K562 (cell line): ENCODE measurements around the gene FMNL3. TPM values are rescaled to one million over a fixed set of nuclear protein-coding genes. Genes with fewer than 3 reads are reported as not detected.

Source experiments
- ATAC-seq: fragments of 200-7000 bp; cut with Tn5 transposase; 3 replicates; pipeline ENCODE4 v1.9.1; 2020; ENCODE audit warnings: moderate library complexity
- BruUV-seq: library from RNA; stranded (reverse); fragments of 400-500 nt; replicated peaks from 2 replicates; lab custom pipeline; 2021; lab: Mats Ljungman, UMichigan
- CTCF ChIA-PET: fragments of 300-600 bp; formaldehyde crosslinking; extraction: SDS; loops from one replicate; lab custom pipeline; 2021; ENCODE audit warnings: low intra/inter-chr PET ratio; lab: Yijun Ruan, JAX
- POLR2A ChIA-PET: fragments of 300-600, 350-650 bp; sonication (Branson Sonifier 250); formaldehyde crosslinking; extraction: SDS; loops from one replicate; lab custom pipeline; 2021; ENCODE audit warnings: antibody characterized with exemption, inconsistent platforms; lab: Yijun Ruan, JAX
- DNase-seq, 4 experiments: peaks; one replicate each; pipeline versions ENCODE4 v3.0.0 to v3.0.0-alpha.2; 2011 to 2018; ENCODE audit warnings: low spot score in 3 of 4, mixed read lengths in 3 of 4; ENCODE audit errors: extremely low read depth in 1 of 4
- FAIRE-seq: peaks from 2 replicates; lab custom pipeline; 2011; peaks lifted over from hg19 to GRCh38; lab: Jason Lieb, UNC
- H2AFZ ChIP-seq: 2 replicates; pipeline ENCODE4 v1.6.0; 2011; ENCODE audit warnings: low read depth, low read length, control low read depth, inconsistent platforms
- H3K27ac ChIP-seq: fragments of 200-600 bp; 3 replicates; pipeline ENCODE4 v1.8.0; 2011; ENCODE audit warnings: low read depth, mild to moderate bottlenecking, control low read depth, inconsistent platforms, low read length, moderate library complexity, mixed read lengths; ENCODE audit errors: extremely low read depth
- H3K27me3 ChIP-seq, 2 experiments: fragments of 300-600 bp in 1 of 2; 2 replicates in 1 of 2; 3 replicates in 1 of 2; pipeline versions ENCODE4 v1.6.0 to v1.8.0; 2011; ENCODE audit warnings: inconsistent platforms in 2 of 2, low read length in 2 of 2, mild to moderate bottlenecking in 1 of 2, mixed read lengths in 1 of 2, moderate library complexity in 1 of 2; ENCODE audit not compliant: control insufficient read depth in 2 of 2, insufficient read depth in 2 of 2
- H3K36me3 ChIP-seq: fragments of 300-600 bp; 3 replicates; pipeline ENCODE4 v1.8.0; 2011; ENCODE audit warnings: mild to moderate bottlenecking, low read length, inconsistent platforms; ENCODE audit not compliant: control insufficient read depth, insufficient read depth
- H3K4me1 ChIP-seq, 2 experiments: fragments of 200-600 bp in 1 of 2; replicated peaks in 1 of 2; 2 replicates in 1 of 2; 3 replicates in 1 of 2; pipeline versions ENCODE4 v1.5.1 to v1.8.0; 2011; ENCODE audit warnings: inconsistent platforms in 2 of 2, low read length in 2 of 2, mild to moderate bottlenecking in 1 of 2, mixed read lengths in 1 of 2, moderate library complexity in 1 of 2; ENCODE audit not compliant: control insufficient read depth in 2 of 2, insufficient read depth in 2 of 2
- H3K4me2 ChIP-seq: 2 replicates; pipeline ENCODE4 v1.6.1; 2011; ENCODE audit warnings: low read length, control low read depth, inconsistent platforms, mixed read lengths; ENCODE audit not compliant: insufficient read depth
- H3K4me3 ChIP-seq: fragments of 200-600 bp; sonication (generic), shearing (Covaris generic); 2 replicates; pipeline ENCODE4 v1.5.1; 2016; ENCODE audit warnings: control low read depth, inconsistent platforms
- H3K79me2 ChIP-seq: fragments of 200-600 bp; 3 replicates; pipeline ENCODE4 v1.8.0; 2011; ENCODE audit warnings: low read length, inconsistent platforms; ENCODE audit not compliant: control insufficient read depth, insufficient read depth
- H3K9ac ChIP-seq, 2 experiments: 2 replicates each; pipeline versions ENCODE4 v1.6.0 to v1.6.1; 2011; ENCODE audit warnings: low read depth in 2 of 2, low read length in 2 of 2, control low read depth in 1 of 2, inconsistent platforms in 1 of 2, mild to moderate bottlenecking in 1 of 2, mixed read lengths in 1 of 2; ENCODE audit not compliant: insufficient read depth in 1 of 2
- H3K9me1 ChIP-seq: one replicate; pipeline ENCODE4 v1.6.0; 2011; ENCODE audit warnings: inconsistent platforms, mild to moderate bottlenecking, low read length, moderate library complexity; ENCODE audit not compliant: control insufficient read depth, insufficient read depth
- H3K9me3 ChIP-seq: replicated peaks from 2 replicates; pipeline ENCODE4 v1.5.1; 2011; ENCODE audit warnings: low read depth, low read length, inconsistent platforms; ENCODE audit not compliant: control insufficient read depth, insufficient read depth
- H4K20me1 ChIP-seq: replicated peaks from 2 replicates; pipeline ENCODE4 v1.6.1; 2011; ENCODE audit warnings: low read length, inconsistent platforms, mixed read lengths; ENCODE audit not compliant: control insufficient read depth, insufficient read depth
- ATF7 ChIP-seq: fragments of 450-650 bp; IDR thresholded peaks from 2 replicates; pipeline ENCODE4 v1.7.1; 2014; ENCODE audit warnings: mild to moderate bottlenecking, moderate library complexity
- CEBPB ChIP-seq: fragments of 450-650 bp; IDR thresholded peaks from 2 replicates; pipeline ENCODE4 v1.6.1; 2016; ENCODE audit warnings: missing genetic modification characterization, missing compliant biosample characterization
- CHD2 ChIP-seq: IDR thresholded peaks from 2 replicates; pipeline ENCODE4 v1.6.1; 2011; ENCODE audit warnings: low read depth, low read length
- CREB5 ChIP-seq: fragments of 250-450 bp; sonication (Bioruptor Pico); IDR thresholded peaks from 2 replicates; pipeline ENCODE4 v1.5.0; 2020; ENCODE audit warnings: mild to moderate bottlenecking
- GATA2 ChIP-seq: sonication (generic); formaldehyde crosslinking; IDR thresholded peaks from 2 replicates; pipeline ENCODE4 v1.4.0; 2020; ENCODE audit warnings: mild to moderate bottlenecking, missing genetic modification reagents
- MCM2 ChIP-seq: fragments of 450-650 bp; IDR thresholded peaks from 2 replicates; pipeline ENCODE4 v1.6.1; 2017; ENCODE audit warnings: low read depth, mild to moderate bottlenecking
- NFIC ChIP-seq: fragments of 450-650 bp; IDR thresholded peaks from 2 replicates; pipeline ENCODE4 v1.6.1; 2017; ENCODE audit warnings: mild to moderate bottlenecking, inconsistent platforms
- PCBP1 ChIP-seq: fragments of 200-400 bp; formaldehyde crosslinking; IDR thresholded peaks from 2 replicates; pipeline ENCODE4 v1.6.1; 2018; ENCODE audit warnings: mild to moderate bottlenecking, low read depth, low read length; ENCODE audit not compliant: poor library complexity, severe bottlenecking
- PHF8 ChIP-seq: fragments of 200-600 bp; sonication (generic); IDR thresholded peaks from 2 replicates; pipeline ENCODE4 v1.6.1; 2012; ENCODE audit warnings: mixed run types, mild to moderate bottlenecking, inconsistent platforms, low read length, moderate library complexity, borderline replicate concordance
- PURB ChIP-seq: sonication (generic); formaldehyde crosslinking; IDR thresholded peaks from 2 replicates; pipeline ENCODE4 v1.9.0; 2021; ENCODE audit warnings: low read depth, mild to moderate bottlenecking, missing genetic modification reagents
- RFX1 ChIP-seq: fragments of 450-650 bp; IDR thresholded peaks from 2 replicates; pipeline ENCODE4 v1.6.1; 2016; ENCODE audit warnings: mild to moderate bottlenecking, moderate library complexity
- TGIF2 ChIP-seq: sonication (generic); formaldehyde crosslinking; IDR thresholded peaks from 2 replicates; pipeline ENCODE4 v1.8.1; 2022; ENCODE audit warnings: mild to moderate bottlenecking, missing genetic modification reagents, moderate library complexity
- XRCC3 ChIP-seq: fragments of 450-650 bp; IDR thresholded peaks from 2 replicates; pipeline ENCODE4 v1.6.1; 2017; ENCODE audit warnings: mild to moderate bottlenecking, moderate library complexity
- ZNF175 ChIP-seq: fragments of 200-800 bp; sonication (Bioruptor generic); IDR thresholded peaks from 2 replicates; pipeline ENCODE4 v1.6.1; 2016; ENCODE audit warnings: low read depth, mild to moderate bottlenecking, missing genetic modification characterization, missing compliant biosample characterization
- ZNF639 ChIP-seq, 2 experiments: fragments of 200-800 bp in 1 of 2; sonication (Bioruptor generic) in 1 of 2; sonication (generic) in 1 of 2; formaldehyde crosslinking in 1 of 2; IDR thresholded peaks in 1 of 2; conservative IDR thresholded peaks in 1 of 2; 2 replicates each; pipeline versions ENCODE4 v1.5.0 to v1.6.1; 2016 to 2020; ENCODE audit warnings: missing compliant biosample characterization in 1 of 2, missing genetic modification characterization in 1 of 2, missing genetic modification reagents in 1 of 2
- WGBS: fragments of 100-300 bp; shearing (Covaris generic); methylation state at CpG from one replicate; pipeline ENCODE4 v1.1.6; 2016; ENCODE audit warnings: low coverage, mixed read lengths; ENCODE audit not compliant: insufficient coverage; ENCODE audit errors: missing lambda C conversion rate; 5-methylcytosine and 5-hydroxymethylcytosine counted together
- in situ Hi-C: fragments of 300-500 bp; cut with MboI; formaldehyde crosslinking; loops from 4 replicates; pipeline ENCODE4 v1.15.0; 2018; ENCODE audit warnings: inconsistent platforms, mixed read lengths
- intact Hi-C: fragments of 100-400 bp; cut with micrococcal nuclease; formaldehyde crosslinking; loops from 2 replicates; pipeline ENCODE4 v1.14.2; 2022
- polyA plus RNA-seq, 8 experiments: library from polyadenylated mRNA; depleted of rRNA in 4 of 8; stranded (reverse) in 5 of 8; unstranded in 3 of 8; fragments of >200 nt; fragmentation: Nextera tagmentation in 2 of 8; fragmentation: Illumina TruSeq in 1 of 8; extraction: Ambion mirVana in 2 of 8; extraction: Trizol in 1 of 8; gene quantifications; 2 replicates each; pipeline versions ENCODE4 v1.2.1 to v1.2.3, GENCODE V29; 2011 to 2014; ENCODE audit warnings: inconsistent platforms in 1 of 8, missing spikeins in 1 of 8
- total RNA-seq, 7 experiments: library from RNA; depleted of rRNA in 6 of 7; stranded (reverse); fragments of >200 nt in 6 of 7; fragmentation: Illumina TruSeq in 2 of 7; extraction: Trizol in 2 of 7; gene quantifications; 2 replicates each; pipeline versions ENCODE4 v1.2.1 to v1.2.3, GENCODE V29; 2011 to 2021; ENCODE audit warnings: low replicate concordance in 1 of 7

The FMNL3 gene
- total and polyA plus RNA-seq, 9 of the 15 experiments (the other 6 are each of a cell fraction or from before 2014, with no cell fraction given): 0.49 to 14.4 (median 6.8) TPM

GRCh38 chr12:49604856-49605255 is 102.3 kb downstream of the FMNL3 start:
- Histone ChIP-seq H4K20me1 (no peaks in the 10 kb centered on the region), H3K9ac (no peak overlapping the region), H3K36me3 (no peaks in the 10 kb centered on the region), H2AFZ (no peak overlapping the region), H3K27ac (no peak overlapping the region), H3K4me1 (no peaks in the 10 kb centered on the region), H3K9me3 (no peaks in the 10 kb centered on the region), H3K9me1 (no peaks in the 10 kb centered on the region), H3K27me3 (no peaks in the 10 kb centered on the region; a peak in 1 of 5 replicates), H3K4me3 (no peak overlapping the region), H3K79me2 (no peaks in the 10 kb centered on the region), H3K4me2 (no peak overlapping the region)
- ATAC-seq (no peak), FAIRE-seq (no peak), DNase-seq (no peak)
- in situ Hi-C loops (no loop called here), intact Hi-C loops (no loop called here)
- WGBS: 16% methylated on average over 5 of the region's 5 CpGs
- CTCF ChIA-PET: no interaction called here
- BruUV-seq: no TSS peak
- POLR2A ChIA-PET: interaction anchor here (0.6 to 1.3 kb wide), 5 partner anchors 16 to 111 kb away, joined by 3 to 5 read pairs (median 3); partner anchors contain the start of gene PRPF40B
- TF ChIP-seq ZNF175 (CRISPR knock-in tag) (no peak), RFX1 (no peak), NFIC (peak; percentile 46)

GRCh38 chr12:49603721-49604120 is 103.5 kb downstream of the FMNL3 start:
- WGBS: 35% methylated on average over 1 of the region's 1 CpG
- no peak overlapping the region for H2AFZ ChIP-seq
- ChIA-PET POLR2A (interaction anchor here (0.8 to 1.1 kb wide), 4 partner anchors 16 to 337 kb away, joined by 3 to 4 read pairs (median 3); no protein-coding TSS in a partner anchor), CTCF (no interaction called here)
- H3K9me3 ChIP-seq: no peaks in the 10 kb centered on the region
- in situ Hi-C loops: no loop called here
- H3K4me3 ChIP-seq: no peak overlapping the region
- no TSS peak for BruUV-seq
- H3K9me1 ChIP-seq: no peaks in the 10 kb centered on the region
- FAIRE-seq (no peak), ATAC-seq (no peak), DNase-seq (no peak)
- H3K27ac ChIP-seq: no peak overlapping the region
- intact Hi-C loops: no loop called here
- no peaks in the 10 kb centered on the region for H3K4me1 ChIP-seq
- no peaks in the 10 kb centered on the region for H3K36me3 ChIP-seq
- no peaks in the 10 kb centered on the region; a peak in 1 of 5 replicates for H3K27me3 ChIP-seq
- peaks cover 8% of the 10 kb centered on the region; the same call in 1 of the 2 replicates for H4K20me1 ChIP-seq
- H3K4me2 ChIP-seq: no peak overlapping the region
- no peaks in the 10 kb centered on the region for H3K79me2 ChIP-seq
- H3K9ac ChIP-seq: no peak overlapping the region
- TF ChIP-seq TGIF2 (CRISPR knock-in tag) (no peak), CEBPB (no peak), PHF8 (no peak), CHD2 (no peak), PCBP1 (no peak), MCM2 (no peak), CREB5 (no peak), GATA2 (CRISPR knock-in tag) (no peak), ZNF639 (CRISPR knock-in tag; conservative IDR thresholded peaks at IDR 0.05 in 1 of 2, IDR thresholded peaks at IDR 0.05 in 1 of 2) (no peak), ATF7 (no peak), XRCC3 (no peak), PURB (CRISPR knock-in tag) (no peak)
